K562 (cell line): ENCODE results near the gene PSMG3. TPM values are rescaled to one million over a fixed set of nuclear protein-coding genes. Genes with fewer than 3 reads are reported as not detected.

Source experiments
- ARID1B ChIP-seq: fragments of 450-650 bp; IDR thresholded peaks from 2 replicates; pipeline ENCODE4 v1.6.1; 2016; ENCODE audit warnings: antibody characterized with exemption, mild to moderate bottlenecking, inconsistent platforms
- ATF7 ChIP-seq: fragments of 450-650 bp; IDR thresholded peaks from 2 replicates; pipeline ENCODE4 v1.7.1; 2014; ENCODE audit warnings: mild to moderate bottlenecking, moderate library complexity
- BACH1 ChIP-seq: fragments of 200-800 bp; sonication (Bioruptor generic); IDR thresholded peaks from 2 replicates; pipeline ENCODE4 v1.6.1; 2016; ENCODE audit warnings: missing genetic modification characterization, missing compliant biosample characterization
- CC2D1A ChIP-seq: fragments of 450-650 bp; IDR thresholded peaks from 2 replicates; pipeline ENCODE4 v1.6.1; 2017; ENCODE audit warnings: mild to moderate bottlenecking
- ETS2 ChIP-seq: IDR thresholded peaks from 2 replicates; pipeline ENCODE4 v1.6.1; 2016; ENCODE audit warnings: borderline replicate concordance, missing genetic modification characterization, mild to moderate bottlenecking, moderate library complexity, missing compliant biosample characterization; ENCODE audit not compliant: poor library complexity, severe bottlenecking
- ETV5 ChIP-seq: sonication (generic); formaldehyde crosslinking; IDR thresholded peaks from 2 replicates; pipeline ENCODE4 v1.4.0; 2020; ENCODE audit warnings: low read depth, mild to moderate bottlenecking, missing genetic modification reagents
- FOXP4 ChIP-seq: sonication (generic); formaldehyde crosslinking; IDR thresholded peaks from 2 replicates; pipeline ENCODE4 v1.8.0; 2022; ENCODE audit warnings: mild to moderate bottlenecking, missing genetic modification reagents, borderline replicate concordance
- HNRNPLL ChIP-seq: fragments of 200-400 bp; formaldehyde crosslinking; IDR thresholded peaks from 2 replicates; pipeline ENCODE4 v1.6.1; 2017; ENCODE audit warnings: low read length, low read depth, mild to moderate bottlenecking; ENCODE audit not compliant: poor library complexity, severe bottlenecking
- MED1 ChIP-seq: sonication (generic); formaldehyde crosslinking; IDR thresholded peaks from 2 replicates; pipeline ENCODE4 v1.8.1; 2023; ENCODE audit warnings: missing genetic modification reagents, borderline replicate concordance
- NFATC3 ChIP-seq: fragments of 450-650 bp; IDR thresholded peaks from 2 replicates; pipeline ENCODE4 v1.6.1; 2017; ENCODE audit warnings: mild to moderate bottlenecking
- NFRKB ChIP-seq: fragments of 450-650 bp; IDR thresholded peaks from 2 replicates; pipeline ENCODE4 v1.6.1; 2016; ENCODE audit warnings: low read depth
- PCBP1 ChIP-seq: fragments of 200-400 bp; formaldehyde crosslinking; IDR thresholded peaks from 2 replicates; pipeline ENCODE4 v1.6.1; 2018; ENCODE audit warnings: mild to moderate bottlenecking, low read depth, low read length; ENCODE audit not compliant: poor library complexity, severe bottlenecking
- PHF21A ChIP-seq: fragments of 450-650 bp; IDR thresholded peaks from 2 replicates; pipeline ENCODE4 v1.6.1; 2017; ENCODE audit warnings: low read depth, borderline replicate concordance
- POLR2B ChIP-seq: fragments of 450-650 bp; IDR thresholded peaks from 2 replicates; pipeline ENCODE4 v1.6.1; 2018; ENCODE audit warnings: low read depth; ENCODE audit not compliant: partially characterized antibody
- RBM22 ChIP-seq: fragments of 200-400 bp; formaldehyde crosslinking; IDR thresholded peaks from 2 replicates; pipeline ENCODE4 v1.6.1; 2018; ENCODE audit warnings: low read length, low read depth; ENCODE audit not compliant: poor library complexity, severe bottlenecking
- RBM25 ChIP-seq: fragments of 200-400 bp; formaldehyde crosslinking; IDR thresholded peaks from 2 replicates; pipeline ENCODE4 v1.6.1; 2018; ENCODE audit warnings: low read length, low read depth, moderate library complexity; ENCODE audit not compliant: severe bottlenecking
- SFPQ ChIP-seq: fragments of 200-400 bp; formaldehyde crosslinking; IDR thresholded peaks from 2 replicates; pipeline ENCODE4 v1.6.1; 2017; ENCODE audit warnings: mild to moderate bottlenecking, low read depth, low read length, moderate library complexity
- TAF9B ChIP-seq: fragments of 450-650 bp; IDR thresholded peaks from 2 replicates; pipeline ENCODE4 v1.6.1; 2018; ENCODE audit warnings: mild to moderate bottlenecking; ENCODE audit not compliant: partially characterized antibody
- VEZF1 ChIP-seq: fragments of 200-800 bp; sonication (Bioruptor generic); IDR thresholded peaks from 2 replicates; pipeline ENCODE4 v1.6.1; 2017; ENCODE audit warnings: missing genetic modification characterization, missing compliant biosample characterization
- ZKSCAN1 ChIP-seq: fragments of 150-350 bp; IDR thresholded peaks from 2 replicates; pipeline ENCODE4 v1.6.1; 2016; ENCODE audit warnings: low read depth, low read length
- ZNF197 ChIP-seq: fragments of 200-800 bp; sonication (Bioruptor generic); IDR thresholded peaks from 2 replicates; pipeline ENCODE4 v1.6.1; 2016; ENCODE audit warnings: low read depth, missing genetic modification characterization, missing compliant biosample characterization
- ZNF431 ChIP-seq: sonication (generic); formaldehyde crosslinking; IDR thresholded peaks from 2 replicates; pipeline ENCODE4 v1.8.0; 2022; ENCODE audit warnings: mild to moderate bottlenecking, missing genetic modification reagents
- ZNF589 ChIP-seq: fragments of 200-800 bp; sonication (Bioruptor generic); IDR thresholded peaks from 2 replicates; pipeline ENCODE4 v1.6.1; 2016; ENCODE audit warnings: low read depth, missing genetic modification characterization, missing compliant biosample characterization
- polyA plus RNA-seq, 8 experiments: library from polyadenylated mRNA; depleted of rRNA in 4 of 8; stranded (reverse) in 5 of 8; unstranded in 3 of 8; fragments of >200 nt; fragmentation: Nextera tagmentation in 2 of 8; fragmentation: Illumina TruSeq in 1 of 8; extraction: Ambion mirVana in 2 of 8; extraction: Trizol in 1 of 8; gene quantifications; 2 replicates each; pipeline versions ENCODE4 v1.2.1 to v1.2.3, GENCODE V29; 2011 to 2014; ENCODE audit warnings: inconsistent platforms in 1 of 8, missing spikeins in 1 of 8
- total RNA-seq, 7 experiments: library from RNA; depleted of rRNA in 6 of 7; stranded (reverse); fragments of >200 nt in 6 of 7; fragmentation: Illumina TruSeq in 2 of 7; extraction: Trizol in 2 of 7; gene quantifications; 2 replicates each; pipeline versions ENCODE4 v1.2.1 to v1.2.3, GENCODE V29; 2011 to 2021; ENCODE audit warnings: low replicate concordance in 1 of 7

The PSMG3 gene
- total and polyA plus RNA-seq, 9 of the 15 experiments (the other 6 are each of a cell fraction or from before 2014, with no cell fraction given), result 34.8 to 122 (median 80.1) TPM

GRCh38 chr7:1569833-1570632 lies at the start of gene PSMG3 (continued):
- TF ChIP-seq ZNF589, result no peak
- TF ChIP-seq NFRKB, result 0 out of 2 replicates have a peak, but pooled peaks have one; percentile 19
- TF ChIP-seq FOXP4 (CRISPR knock-in tag), result peak; percentile 50; the same call in 1 of the 2 replicates
- TF ChIP-seq ZNF197 (CRISPR knock-in tag), result peak; percentile 65; the same call in 1 of the 2 replicates
- TF ChIP-seq PCBP1, result peak; percentile 71
- TF ChIP-seq POLR2B, result peak; percentile 25
- no peak for TF ChIP-seq MED1
- TF ChIP-seq NFATC3, result no peak
- no peak for TF ChIP-seq SFPQ
- no peak for TF ChIP-seq PHF21A
- TF ChIP-seq HNRNPLL, result peak; percentile 56
- peak; percentile 86 for TF ChIP-seq ATF7
- peak; percentile 29; the same call in 1 of the 2 replicates for TF ChIP-seq ZKSCAN1
- peak; percentile 51 for TF ChIP-seq VEZF1
- TF ChIP-seq ETS2 (tag), result peak; percentile 42
- TF ChIP-seq BACH1 (tag), result no peak
- TF ChIP-seq RBM25, result no peak
- TF ChIP-seq RBM22, result peak; percentile 59
- no peak for TF ChIP-seq CC2D1A
- peak; percentile 75 for TF ChIP-seq ETV5
- TF ChIP-seq TAF9B, result peak; percentile 90
- no peak for TF ChIP-seq ARID1B
- TF ChIP-seq ZNF431, result 0 out of 2 replicates have a peak, but pooled peaks have one; percentile 14
